H9 (cell line): ENCODE measurements around the gene ASTL. TPM values are rescaled to one million over a fixed set of nuclear protein-coding genes. Genes with fewer than 3 reads are reported as not detected.
A peak's percentile ranks its signal among the peaks of the same experiment; 100 is the strongest.

Experiments used
- DNase-seq: peaks from one replicate; pipeline ENCODE4 v3.0.0-alpha.2; 2017
- H2AFZ ChIP-seq: one replicate; pipeline ENCODE4 v1.6.1; 2013; ENCODE audit warnings: mild to moderate bottlenecking, low read length, control low read depth, moderate library complexity
- H2AK5ac ChIP-seq: 2 replicates; pipeline ENCODE4 v1.6.1; 2013; ENCODE audit warnings: low read length, control low read depth, mixed read lengths; ENCODE audit not compliant: insufficient read length
- H2BK120ac ChIP-seq: one replicate; pipeline ENCODE4 v1.6.1; 2013; ENCODE audit warnings: low read depth, mild to moderate bottlenecking, low read length, control low read depth, inconsistent platforms; ENCODE audit not compliant: poor library complexity, severe bottlenecking
- H2BK12ac ChIP-seq: 2 replicates; pipeline ENCODE4 v1.6.1; 2013; ENCODE audit warnings: low read length, control low read depth, mixed read lengths, low read depth; ENCODE audit not compliant: insufficient read length
- H2BK15ac ChIP-seq: 2 replicates; pipeline ENCODE4 v1.6.1; 2013; ENCODE audit warnings: low read depth, low read length, control low read depth
- H2BK20ac ChIP-seq: one replicate; pipeline ENCODE4 v1.6.1; 2013; ENCODE audit warnings: low read depth, mild to moderate bottlenecking, low read length, control low read depth, inconsistent platforms; ENCODE audit not compliant: poor library complexity, severe bottlenecking
- H2BK5ac ChIP-seq: 2 replicates; pipeline ENCODE4 v1.6.1; 2013; ENCODE audit warnings: low read length, control low read depth, mixed read lengths; ENCODE audit not compliant: insufficient read length
- H3K14ac ChIP-seq: 2 replicates; pipeline ENCODE4 v1.6.1; 2013; ENCODE audit warnings: low read length, control low read depth; ENCODE audit not compliant: insufficient read depth
- H3K18ac ChIP-seq: 2 replicates; pipeline ENCODE4 v1.6.1; 2013; ENCODE audit warnings: low read depth, mild to moderate bottlenecking, mixed read lengths, low read length, control low read depth; ENCODE audit not compliant: insufficient read length
- H3K23ac ChIP-seq: 2 replicates; pipeline ENCODE4 v1.6.1; 2013; ENCODE audit warnings: low read length, control low read depth, mixed read lengths, low read depth; ENCODE audit not compliant: insufficient read length
- H3K23me2 ChIP-seq: 2 replicates; pipeline ENCODE4 v1.6.1; 2013; ENCODE audit warnings: low read depth, mild to moderate bottlenecking, mixed read lengths, low read length, control low read depth; ENCODE audit not compliant: insufficient read length, poor library complexity, severe bottlenecking
- H3K27ac ChIP-seq: 2 replicates; pipeline ENCODE4 v1.5.1; 2013; ENCODE audit warnings: low read length, control low read depth, mixed read lengths, low read depth; ENCODE audit not compliant: insufficient read length
- H3K27me3 ChIP-seq: 2 replicates; pipeline ENCODE4 v1.6.1; 2013; ENCODE audit warnings: low read length, control low read depth, inconsistent platforms; ENCODE audit not compliant: insufficient read depth
- H3K4ac ChIP-seq: 2 replicates; pipeline ENCODE4 v1.6.1; 2013; ENCODE audit warnings: low read depth, mild to moderate bottlenecking, control low read depth, inconsistent platforms, low read length, moderate library complexity
- H3K4me1 ChIP-seq: 2 replicates; pipeline ENCODE4 v1.6.1; 2013; ENCODE audit warnings: low read length, control low read depth, inconsistent platforms; ENCODE audit not compliant: insufficient read depth
- H3K4me2 ChIP-seq: 2 replicates; pipeline ENCODE4 v1.6.1; 2013; ENCODE audit warnings: low read length, control low read depth, mixed read lengths; ENCODE audit not compliant: insufficient read length, insufficient read depth
- H3K56ac ChIP-seq: 2 replicates; pipeline ENCODE4 v1.6.1; 2013; ENCODE audit warnings: low read depth, mild to moderate bottlenecking, mixed read lengths, low read length, control low read depth; ENCODE audit not compliant: insufficient read length
- H3K79me1 ChIP-seq: 2 replicates; pipeline ENCODE4 v1.6.1; 2013; ENCODE audit warnings: low read depth, mild to moderate bottlenecking, moderate library complexity, low read length, control low read depth, inconsistent platforms; ENCODE audit not compliant: insufficient read depth, poor library complexity, severe bottlenecking
- H3K79me2 ChIP-seq: 2 replicates; pipeline ENCODE4 v1.6.1; 2013; ENCODE audit warnings: low read length, control low read depth, inconsistent platforms; ENCODE audit not compliant: insufficient read depth
- H3K9ac ChIP-seq: 2 replicates; pipeline ENCODE4 v1.6.1; 2013; ENCODE audit warnings: low read length, control low read depth, mixed read lengths; ENCODE audit not compliant: insufficient read length; ENCODE audit errors: extremely low read depth
- H3K9me3 ChIP-seq: one replicate; pipeline ENCODE4 v1.6.1; 2013; ENCODE audit warnings: low read depth, low read length, inconsistent platforms; ENCODE audit not compliant: control insufficient read depth
- H3T11ph ChIP-seq: one replicate; pipeline ENCODE4 v1.6.1; 2013; ENCODE audit warnings: mild to moderate bottlenecking, low read length, control low read depth, inconsistent platforms
- H4K20me1 ChIP-seq: one replicate; pipeline ENCODE4 v1.6.1; 2013; ENCODE audit not compliant: control insufficient read depth, insufficient read length, insufficient read depth
- H4K5ac ChIP-seq: 2 replicates; pipeline ENCODE4 v1.6.1; 2013; ENCODE audit warnings: low read depth, mild to moderate bottlenecking, mixed read lengths, low read length, control low read depth; ENCODE audit not compliant: insufficient read length
- H4K8ac ChIP-seq: replicated peaks from 2 replicates; pipeline ENCODE4 v1.6.1; 2013; ENCODE audit warnings: low read length, control low read depth, mixed read lengths, low read depth; ENCODE audit not compliant: insufficient read length
- H4K91ac ChIP-seq: 2 replicates; pipeline ENCODE4 v1.6.1; 2013; ENCODE audit warnings: low read depth, mild to moderate bottlenecking, moderate library complexity, mixed read lengths, low read length, control low read depth; ENCODE audit not compliant: insufficient read length
- H3K27ac Mint-ChIP-seq, 3 experiments: 2 replicates in 2 of 3; 3 replicates in 1 of 3; pipeline ENCODE4 v1.8.0; 2020 to 2021; ENCODE audit warnings: mixed read lengths in 3 of 3, mild to moderate bottlenecking in 1 of 3, moderate library complexity in 1 of 3
- H3K27me3 Mint-ChIP-seq: 2 replicates; pipeline ENCODE4 v1.8.0; 2021; ENCODE audit warnings: low read depth, mild to moderate bottlenecking, moderate library complexity, mixed read lengths
- H3K36me3 Mint-ChIP-seq, 3 experiments: 2 replicates in 2 of 3; 3 replicates in 1 of 3; pipeline ENCODE4 v1.8.0; 2020 to 2021; ENCODE audit warnings: low read depth in 3 of 3, mixed read lengths in 3 of 3; ENCODE audit not compliant: insufficient read depth in 1 of 3
- H3K4me1 Mint-ChIP-seq, 2 experiments: 2 replicates each; pipeline ENCODE4 v1.8.0; 2020; ENCODE audit warnings: mixed read lengths in 2 of 2
- H3K4me3 Mint-ChIP-seq, 2 experiments: 2 replicates in 1 of 2; 3 replicates in 1 of 2; pipeline ENCODE4 v1.8.0; 2020 to 2021; ENCODE audit warnings: mild to moderate bottlenecking in 2 of 2, mixed read lengths in 2 of 2, moderate library complexity in 1 of 2
- H3K9me3 Mint-ChIP-seq, 2 experiments: 2 replicates in 1 of 2; 3 replicates in 1 of 2; pipeline ENCODE4 v1.8.0; 2020; ENCODE audit warnings: mild to moderate bottlenecking in 2 of 2, mixed read lengths in 2 of 2, moderate library complexity in 1 of 2
- CTCF ChIP-seq: fragments of 200-600 bp; sonication (generic); conservative IDR thresholded peaks from 3 replicates; pipeline ENCODE4 v1.8.0; 2021; ENCODE audit warnings: antibody characterized with exemption, mild to moderate bottlenecking
- WGBS: extraction: QIAGEN DNeasy Blood & Tissue Kit; methylation state at CpG from one replicate; pipeline ENCODE4 v1.1.7; 2013; ENCODE audit warnings: missing lambda C conversion rate, low lambda C conversion rate, mixed read lengths; ENCODE audit not compliant: insufficient read length; ENCODE audit errors: extremely low coverage; 5-methylcytosine and 5-hydroxymethylcytosine counted together
- total RNA-seq: library from RNA; stranded (reverse); gene quantifications from 2 replicates; pipeline ENCODE4 v1.2.1, GENCODE V29; 2021

ASTL gene
- total RNA-seq, 1 experiment from 2014 or later = 0.81 TPM

- Mint-ChIP-seq H3K27me3 (no peaks in the 10 kb centered on the region), H3K9me3 (no peaks in the 10 kb centered on the region), H3K27ac (peak overlapping the region in 1 of 3 experiments; percentile 51; a peak in 2 of 7 replicates), H3K36me3 (peaks cover 25 to 45% (median 40%) of the 10 kb centered on the region in 3 experiments; a peak in 6 of 7 replicates), H3K4me1 (no peaks in the 10 kb centered on the region), H3K4me3 (no peak overlapping the region)
- Histone ChIP-seq H2BK15ac (no peak overlapping the region), H4K20me1 (no peaks in the 10 kb centered on the region), H3K4ac (no peak overlapping the region), H3K27me3 (no peaks in the 10 kb centered on the region), H3K18ac (no peak overlapping the region), H2BK12ac (no peak overlapping the region), H4K8ac (no peak overlapping the region), H2BK120ac (no peak overlapping the region), H2AFZ (no peak overlapping the region), H3K27ac (no peak overlapping the region), H3K23me2 (no peaks in the 10 kb centered on the region), H4K5ac (no peak overlapping the region), H2BK20ac (no peak overlapping the region), H3K9me3 (no peaks in the 10 kb centered on the region), H3K9ac (no peak overlapping the region), H3K4me1 (no peaks in the 10 kb centered on the region), H3K14ac (no peak overlapping the region), H3T11ph (no peak overlapping the region), H2AK5ac (no peak overlapping the region), H3K23ac (no peak overlapping the region), H3K79me1 (no peaks in the 10 kb centered on the region), H3K4me2 (no peak overlapping the region), H3K79me2 (no peaks in the 10 kb centered on the region), H2BK5ac (no peak overlapping the region), H3K56ac (no peak overlapping the region), H4K91ac (no peak overlapping the region)
- no CpG with 5 or more reads among the region's 8 CpGs for WGBS
- TF ChIP-seq CTCF = no peak
- DNase-seq = no peak
Observed at GRCh38 chr2:96184188-96184587, 45.9 kb upstream of the ASTL start.
